Transverse colon (tissue), 3 donors: ENCODE results near the gene C21orf91.

Experiments used
- POLR2A ChIP-seq: fragments of 450-650 bp; IDR thresholded peaks from one replicate; pipeline ENCODE4 v1.6.1; 2016; ENCODE audit warnings: antibody characterized with exemption, mild to moderate bottlenecking, moderate library complexity
- TF ChIP-seq, protein P1 (sequence below), 5 experiments: fragments of 200-600 bp in 3 of 5; fragments of 450-650 bp in 2 of 5; sonication (generic) in 3 of 5; IDR thresholded peaks; 1 replicate in 2 of 5; 2 replicates in 3 of 5; pipeline ENCODE4 v1.5.1; 2016 to 2017; ENCODE audit warnings: antibody characterized with exemption in 5 of 5, inconsistent platforms in 3 of 5, mild to moderate bottlenecking in 2 of 5, moderate library complexity in 1 of 5

DNA sequence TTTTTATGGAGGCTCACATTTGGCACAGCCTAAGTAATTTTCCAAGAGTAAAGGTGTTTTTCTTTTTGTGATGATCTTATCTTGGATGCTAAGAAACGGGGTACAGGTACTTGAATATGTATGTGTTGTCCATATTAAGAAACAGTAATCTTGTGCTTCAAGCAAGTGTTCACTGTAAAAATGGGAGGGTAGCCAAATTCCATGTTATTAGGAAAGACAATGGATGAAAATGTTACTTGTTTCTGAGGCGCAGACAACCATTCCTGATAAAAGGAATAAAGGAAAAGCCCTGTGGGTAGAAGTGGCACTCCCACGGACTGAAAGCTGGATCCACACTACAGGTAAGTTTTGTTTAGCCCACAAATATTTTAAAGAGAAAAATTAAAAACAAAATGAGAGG is 15.6 kb downstream of the C21orf91 start:
- no peak for TF ChIP-seq POLR2A
- TF ChIP-seq, protein P1, sequence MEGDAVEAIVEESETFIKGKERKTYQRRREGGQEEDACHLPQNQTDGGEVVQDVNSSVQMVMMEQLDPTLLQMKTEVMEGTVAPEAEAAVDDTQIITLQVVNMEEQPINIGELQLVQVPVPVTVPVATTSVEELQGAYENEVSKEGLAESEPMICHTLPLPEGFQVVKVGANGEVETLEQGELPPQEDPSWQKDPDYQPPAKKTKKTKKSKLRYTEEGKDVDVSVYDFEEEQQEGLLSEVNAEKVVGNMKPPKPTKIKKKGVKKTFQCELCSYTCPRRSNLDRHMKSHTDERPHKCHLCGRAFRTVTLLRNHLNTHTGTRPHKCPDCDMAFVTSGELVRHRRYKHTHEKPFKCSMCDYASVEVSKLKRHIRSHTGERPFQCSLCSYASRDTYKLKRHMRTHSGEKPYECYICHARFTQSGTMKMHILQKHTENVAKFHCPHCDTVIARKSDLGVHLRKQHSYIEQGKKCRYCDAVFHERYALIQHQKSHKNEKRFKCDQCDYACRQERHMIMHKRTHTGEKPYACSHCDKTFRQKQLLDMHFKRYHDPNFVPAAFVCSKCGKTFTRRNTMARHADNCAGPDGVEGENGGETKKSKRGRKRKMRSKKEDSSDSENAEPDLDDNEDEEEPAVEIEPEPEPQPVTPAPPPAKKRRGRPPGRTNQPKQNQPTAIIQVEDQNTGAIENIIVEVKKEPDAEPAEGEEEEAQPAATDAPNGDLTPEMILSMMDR (IDR thresholded peaks at IDR 0.05): no peak
